Measurements from ENCODE around the gene NUMA1. TPM values are rescaled to one million over a fixed set of nuclear protein-coding genes. Genes with fewer than 3 reads are reported as not detected.

NUMA1 gene
- total and polyA plus RNA-seq, 2 of the 13 experiments (the other 11 are each of a cell fraction or from before 2014, with no cell fraction given), result 57.3 to 60.2 TPM

DNA sequence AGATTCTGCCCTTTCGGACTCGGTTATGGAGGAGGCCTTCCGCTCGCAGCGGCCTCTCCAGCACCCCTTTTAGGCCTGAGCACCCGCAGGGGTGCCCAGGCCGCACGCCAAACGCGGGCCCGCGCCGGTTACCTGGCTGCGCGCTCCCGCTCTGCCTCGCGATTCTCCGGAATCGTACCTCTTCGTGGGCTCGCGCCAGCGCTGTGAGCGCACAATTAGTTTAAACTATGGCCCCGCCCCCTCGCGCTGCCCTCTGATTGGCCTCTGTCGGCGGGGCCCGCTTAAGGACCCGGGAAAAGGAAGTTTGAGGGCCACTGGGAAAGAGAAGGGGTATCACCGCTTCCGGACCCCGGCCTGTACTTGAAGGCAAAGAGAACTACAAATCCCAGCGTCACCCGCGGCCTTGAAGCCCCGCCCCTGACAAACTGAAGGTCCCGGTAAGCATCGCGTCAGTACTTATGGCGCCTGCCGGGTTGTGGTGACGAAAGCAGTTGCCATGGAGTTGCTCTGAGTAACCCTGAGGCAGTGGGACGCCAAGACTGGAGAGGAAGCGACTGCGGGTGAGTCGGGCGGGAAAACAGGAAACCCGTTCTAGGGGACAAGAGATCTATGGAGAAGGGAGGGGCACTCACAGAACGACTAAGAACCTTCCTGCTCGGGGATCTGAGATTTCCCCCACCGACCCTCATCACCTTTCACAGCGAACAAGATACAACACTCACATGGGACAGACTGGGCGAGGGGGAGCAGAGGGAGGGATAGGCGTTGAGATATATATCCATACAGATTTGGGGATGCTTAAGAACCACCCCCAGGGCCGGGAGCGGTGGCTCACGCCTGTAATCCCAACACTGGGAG is at the start of gene NUMA1, which contains the start of gene LRRC51 (continued):
- TF ChIP-seq, protein P1, sequence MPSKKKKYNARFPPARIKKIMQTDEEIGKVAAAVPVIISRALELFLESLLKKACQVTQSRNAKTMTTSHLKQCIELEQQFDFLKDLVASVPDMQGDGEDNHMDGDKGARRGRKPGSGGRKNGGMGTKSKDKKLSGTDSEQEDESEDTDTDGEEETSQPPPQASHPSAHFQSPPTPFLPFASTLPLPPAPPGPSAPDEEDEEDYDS (CRISPR knock-in tag; IDR thresholded peaks at IDR 0.05), result peak; percentile 85
- TF ChIP-seq, protein P2, sequence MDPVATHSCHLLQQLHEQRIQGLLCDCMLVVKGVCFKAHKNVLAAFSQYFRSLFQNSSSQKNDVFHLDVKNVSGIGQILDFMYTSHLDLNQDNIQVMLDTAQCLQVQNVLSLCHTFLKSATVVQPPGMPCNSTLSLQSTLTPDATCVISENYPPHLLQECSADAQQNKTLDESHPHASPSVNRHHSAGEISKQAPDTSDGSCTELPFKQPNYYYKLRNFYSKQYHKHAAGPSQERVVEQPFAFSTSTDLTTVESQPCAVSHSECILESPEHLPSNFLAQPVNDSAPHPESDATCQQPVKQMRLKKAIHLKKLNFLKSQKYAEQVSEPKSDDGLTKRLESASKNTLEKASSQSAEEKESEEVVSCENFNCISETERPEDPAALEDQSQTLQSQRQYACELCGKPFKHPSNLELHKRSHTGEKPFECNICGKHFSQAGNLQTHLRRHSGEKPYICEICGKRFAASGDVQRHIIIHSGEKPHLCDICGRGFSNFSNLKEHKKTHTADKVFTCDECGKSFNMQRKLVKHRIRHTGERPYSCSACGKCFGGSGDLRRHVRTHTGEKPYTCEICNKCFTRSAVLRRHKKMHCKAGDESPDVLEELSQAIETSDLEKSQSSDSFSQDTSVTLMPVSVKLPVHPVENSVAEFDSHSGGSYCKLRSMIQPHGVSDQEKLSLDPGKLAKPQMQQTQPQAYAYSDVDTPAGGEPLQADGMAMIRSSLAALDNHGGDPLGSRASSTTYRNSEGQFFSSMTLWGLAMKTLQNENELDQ (CRISPR knock-in tag; IDR thresholded peaks at IDR 0.05; ENCODE audit: borderline replicate concordance), result no peak
- TF ChIP-seq, protein P3, sequence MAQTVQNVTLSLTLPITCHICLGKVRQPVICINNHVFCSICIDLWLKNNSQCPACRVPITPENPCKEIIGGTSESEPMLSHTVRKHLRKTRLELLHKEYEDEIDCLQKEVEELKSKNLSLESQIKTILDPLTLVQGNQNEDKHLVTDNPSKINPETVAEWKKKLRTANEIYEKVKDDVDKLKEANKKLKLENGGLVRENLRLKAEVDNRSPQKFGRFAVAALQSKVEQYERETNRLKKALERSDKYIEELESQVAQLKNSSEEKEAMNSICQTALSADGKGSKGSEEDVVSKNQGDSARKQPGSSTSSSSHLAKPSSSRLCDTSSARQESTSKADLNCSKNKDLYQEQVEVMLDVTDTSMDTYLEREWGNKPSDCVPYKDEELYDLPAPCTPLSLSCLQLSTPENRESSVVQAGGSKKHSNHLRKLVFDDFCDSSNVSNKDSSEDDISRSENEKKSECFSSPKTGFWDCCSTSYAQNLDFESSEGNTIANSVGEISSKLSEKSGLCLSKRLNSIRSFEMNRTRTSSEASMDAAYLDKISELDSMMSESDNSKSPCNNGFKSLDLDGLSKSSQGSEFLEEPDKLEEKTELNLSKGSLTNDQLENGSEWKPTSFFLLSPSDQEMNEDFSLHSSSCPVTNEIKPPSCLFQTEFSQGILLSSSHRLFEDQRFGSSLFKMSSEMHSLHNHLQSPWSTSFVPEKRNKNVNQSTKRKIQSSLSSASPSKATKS (CRISPR knock-in tag; IDR thresholded peaks at IDR 0.05), result no peak
- TF ChIP-seq NCOA1 (CRISPR knock-in tag; IDR thresholded peaks at IDR 0.05) (no peak), DR1 (CRISPR knock-in tag; IDR thresholded peaks at IDR 0.05) (peak; percentile 77; the same call in 1 of the 2 replicates), NR2F6 (IDR thresholded peaks at IDR 0.05) (no peak), NR2F6 (CRISPR knock-in tag; IDR thresholded peaks at IDR 0.05) (peak; percentile 12; the same call in 1 of the 2 replicates), GABPA (IDR thresholded peaks at IDR 0.05; ENCODE audit: low read depth, low read length) (peak; percentile 72), GABPA (CRISPR knock-in tag; IDR thresholded peaks at IDR 0.05; ENCODE audit: low read depth) (peak; percentile 95), MBD4 (IDR thresholded peaks at IDR 0.05; ENCODE audit: borderline replicate concordance, low read length) (no peak), GATAD1 (CRISPR knock-in tag; IDR thresholded peaks at IDR 0.05) (peak; percentile 81), RBFOX2 (IDR thresholded peaks at IDR 0.05; ENCODE audit: low read depth, low read length) (peak; percentile 85), HOXA9 (CRISPR knock-in tag; IDR thresholded peaks at IDR 0.05; ENCODE audit: borderline replicate concordance) (no peak), KDM1A (CRISPR knock-in tag; IDR thresholded peaks at IDR 0.05) (no peak), ZNF333 (CRISPR knock-in tag; IDR thresholded peaks at IDR 0.05; ENCODE audit: borderline replicate concordance) (no peak), ZEB1 (IDR thresholded peaks at IDR 0.05; ENCODE audit: insufficient replicate concordance, low read depth) (peak; percentile 36)
- TF ChIP-seq, protein P4, sequence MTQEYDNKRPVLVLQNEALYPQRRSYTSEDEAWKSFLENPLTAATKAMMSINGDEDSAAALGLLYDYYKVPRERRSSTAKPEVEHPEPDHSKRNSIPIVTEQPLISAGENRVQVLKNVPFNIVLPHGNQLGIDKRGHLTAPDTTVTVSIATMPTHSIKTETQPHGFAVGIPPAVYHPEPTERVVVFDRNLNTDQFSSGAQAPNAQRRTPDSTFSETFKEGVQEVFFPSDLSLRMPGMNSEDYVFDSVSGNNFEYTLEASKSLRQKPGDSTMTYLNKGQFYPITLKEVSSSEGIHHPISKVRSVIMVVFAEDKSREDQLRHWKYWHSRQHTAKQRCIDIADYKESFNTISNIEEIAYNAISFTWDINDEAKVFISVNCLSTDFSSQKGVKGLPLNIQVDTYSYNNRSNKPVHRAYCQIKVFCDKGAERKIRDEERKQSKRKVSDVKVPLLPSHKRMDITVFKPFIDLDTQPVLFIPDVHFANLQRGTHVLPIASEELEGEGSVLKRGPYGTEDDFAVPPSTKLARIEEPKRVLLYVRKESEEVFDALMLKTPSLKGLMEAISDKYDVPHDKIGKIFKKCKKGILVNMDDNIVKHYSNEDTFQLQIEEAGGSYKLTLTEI (CRISPR knock-in tag; conservative IDR thresholded peaks at IDR 0.05), result no peak
- TF ChIP-seq, protein P5, sequence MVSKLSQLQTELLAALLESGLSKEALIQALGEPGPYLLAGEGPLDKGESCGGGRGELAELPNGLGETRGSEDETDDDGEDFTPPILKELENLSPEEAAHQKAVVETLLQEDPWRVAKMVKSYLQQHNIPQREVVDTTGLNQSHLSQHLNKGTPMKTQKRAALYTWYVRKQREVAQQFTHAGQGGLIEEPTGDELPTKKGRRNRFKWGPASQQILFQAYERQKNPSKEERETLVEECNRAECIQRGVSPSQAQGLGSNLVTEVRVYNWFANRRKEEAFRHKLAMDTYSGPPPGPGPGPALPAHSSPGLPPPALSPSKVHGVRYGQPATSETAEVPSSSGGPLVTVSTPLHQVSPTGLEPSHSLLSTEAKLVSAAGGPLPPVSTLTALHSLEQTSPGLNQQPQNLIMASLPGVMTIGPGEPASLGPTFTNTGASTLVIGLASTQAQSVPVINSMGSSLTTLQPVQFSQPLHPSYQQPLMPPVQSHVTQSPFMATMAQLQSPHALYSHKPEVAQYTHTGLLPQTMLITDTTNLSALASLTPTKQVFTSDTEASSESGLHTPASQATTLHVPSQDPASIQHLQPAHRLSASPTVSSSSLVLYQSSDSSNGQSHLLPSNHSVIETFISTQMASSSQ (IDR thresholded peaks at IDR 0.05; ENCODE audit: low read depth), result no peak; the same call in 1 of the 2 replicates
- TF ChIP-seq, protein P5 (CRISPR knock-in tag; IDR thresholded peaks at IDR 0.05; ENCODE audit: borderline replicate concordance), result peak; percentile 46; the same call in 1 of the 2 replicates
